Activated naive CD4-positive, alpha-beta T cell treated with anti-CD3 and anti-CD28 coated beads, Interleukin-2, amount 50 U/mL, for 24 hours (primary cell): ENCODE results near the gene SBNO2.

Source experiments
- H3K27ac Mint-ChIP-seq: one replicate; pipeline ENCODE4 v1.8.0; 2021; ENCODE audit warnings: mild to moderate bottlenecking, mixed read lengths
- H3K27me3 Mint-ChIP-seq: one replicate; pipeline ENCODE4 v1.8.0; 2021; ENCODE audit warnings: mixed read lengths
- H3K36me3 Mint-ChIP-seq: one replicate; pipeline ENCODE4 v1.8.0; 2021; ENCODE audit warnings: mixed read lengths
- H3K4me1 Mint-ChIP-seq: one replicate; pipeline ENCODE4 v1.8.0; 2021; ENCODE audit warnings: mixed read lengths
- H3K4me3 Mint-ChIP-seq: one replicate; pipeline ENCODE4 v1.8.0; 2021; ENCODE audit warnings: mild to moderate bottlenecking, mixed read lengths
- H3K9me3 Mint-ChIP-seq: one replicate; pipeline ENCODE4 v1.8.0; 2021; ENCODE audit warnings: mixed read lengths

SBNO2 gene

GRCh38 chr19:1173845-1174809 lies at the start of gene SBNO2:
Gene SBNO2 (minus strand): TSS chr19:1174268. CDS start chr19:1154276, 19,992 bp downstream.
- no peaks in the 10 kb centered on the region for H3K9me3 Mint-ChIP-seq
- H3K27ac Mint-ChIP-seq = peak within 1 kb of the TSS; percentile 88
- H3K27me3 Mint-ChIP-seq = no peaks in the 10 kb centered on the region
- H3K4me3 Mint-ChIP-seq = peak within 1 kb of the TSS; percentile 89
- no peaks in the 10 kb centered on the region for H3K36me3 Mint-ChIP-seq
- peaks cover 26% of the 10 kb centered on the region for H3K4me1 Mint-ChIP-seq

- peaks cover under 1% of the 10 kb centered on the region for H3K4me1 Mint-ChIP-seq
- no peaks in the 10 kb centered on the region for H3K36me3 Mint-ChIP-seq
- H3K27me3 Mint-ChIP-seq = no peaks in the 10 kb centered on the region
Measured at GRCh38 chr19:1223018-1223855, 49.2 kb upstream of the SBNO2 start.

GRCh38 chr19:1222394-1222793 lies 48.3 kb upstream of the SBNO2 start:
- Mint-ChIP-seq H3K4me1 (peaks cover 3% of the 10 kb centered on the region), H3K4me3 (no peak overlapping the region), H3K27me3 (no peaks in the 10 kb centered on the region), H3K27ac (no peak overlapping the region), H3K9me3 (no peaks in the 10 kb centered on the region), H3K36me3 (no peaks in the 10 kb centered on the region)

More at GRCh38 chr19:1223018-1223855, 49.2 kb upstream of the SBNO2 start:
- Mint-ChIP-seq H3K27ac (no peak overlapping the region), H3K9me3 (no peaks in the 10 kb centered on the region), H3K4me3 (no peak overlapping the region)

GRCh38 chr19:1221904-1222255 lies 47.8 kb upstream of the SBNO2 start:
- Mint-ChIP-seq H3K27ac (no peak overlapping the region), H3K9me3 (no peaks in the 10 kb centered on the region), H3K27me3 (no peaks in the 10 kb centered on the region), H3K4me3 (no peak overlapping the region), H3K36me3 (no peaks in the 10 kb centered on the region), H3K4me1 (peaks cover 3% of the 10 kb centered on the region)

- H3K36me3 Mint-ChIP-seq = no peaks in the 10 kb centered on the region
- no peaks in the 10 kb centered on the region for H3K9me3 Mint-ChIP-seq
- H3K4me3 Mint-ChIP-seq = no peak overlapping the region
- no peak overlapping the region for H3K27ac Mint-ChIP-seq
- no peaks in the 10 kb centered on the region for H3K27me3 Mint-ChIP-seq
- peaks cover 3% of the 10 kb centered on the region for H3K4me1 Mint-ChIP-seq
Measured at GRCh38 chr19:1220976-1221903, 47.2 kb upstream of the SBNO2 start.

- Mint-ChIP-seq H3K27ac (no peak overlapping the region), H3K9me3 (no peaks in the 10 kb centered on the region), H3K27me3 (no peaks in the 10 kb centered on the region), H3K4me3 (no peak overlapping the region), H3K36me3 (no peaks in the 10 kb centered on the region), H3K4me1 (peaks cover 3% of the 10 kb centered on the region)
Measured at GRCh38 chr19:1220477-1220930, 46.4 kb upstream of the SBNO2 start.

- Mint-ChIP-seq H3K4me3 (no peak overlapping the region), H3K27ac (no peak overlapping the region), H3K36me3 (no peaks in the 10 kb centered on the region), H3K4me1 (peaks cover 3% of the 10 kb centered on the region), H3K27me3 (no peaks in the 10 kb centered on the region), H3K9me3 (no peaks in the 10 kb centered on the region)
Measured at GRCh38 chr19:1219786-1220476, 45.9 kb upstream of the SBNO2 start.

GRCh38 chr19:1218751-1219567 lies 44.9 kb upstream of the SBNO2 start:
- Mint-ChIP-seq H3K9me3 (no peaks in the 10 kb centered on the region), H3K27me3 (no peaks in the 10 kb centered on the region), H3K36me3 (no peaks in the 10 kb centered on the region), H3K4me3 (no peak overlapping the region), H3K4me1 (peaks cover 7% of the 10 kb centered on the region), H3K27ac (no peak overlapping the region)

GRCh38 chr19:1217366-1217765 lies 43.3 kb upstream of the SBNO2 start:
- H3K27me3 Mint-ChIP-seq = no peaks in the 10 kb centered on the region
- no peak overlapping the region for H3K27ac Mint-ChIP-seq
- H3K36me3 Mint-ChIP-seq = peaks cover 5% of the 10 kb centered on the region
- H3K9me3 Mint-ChIP-seq = no peaks in the 10 kb centered on the region
- H3K4me3 Mint-ChIP-seq = no peak overlapping the region
- H3K4me1 Mint-ChIP-seq = peaks cover 16% of the 10 kb centered on the region

- Mint-ChIP-seq H3K4me3 (no peak overlapping the region), H3K36me3 (peaks cover 5% of the 10 kb centered on the region), H3K4me1 (peaks cover 17% of the 10 kb centered on the region), H3K27me3 (no peaks in the 10 kb centered on the region), H3K9me3 (no peaks in the 10 kb centered on the region), H3K27ac (no peak overlapping the region)
Measured at GRCh38 chr19:1216756-1217155, 42.7 kb upstream of the SBNO2 start.

- H3K9me3 Mint-ChIP-seq = no peaks in the 10 kb centered on the region
- H3K27ac Mint-ChIP-seq = no peak overlapping the region
- peaks cover 5% of the 10 kb centered on the region for H3K36me3 Mint-ChIP-seq
- no peaks in the 10 kb centered on the region for H3K27me3 Mint-ChIP-seq
- H3K4me1 Mint-ChIP-seq = peaks cover 24% of the 10 kb centered on the region
- H3K4me3 Mint-ChIP-seq = no peak overlapping the region
Measured at GRCh38 chr19:1214862-1215731, 41.0 kb upstream of the SBNO2 start.

GRCh38 chr19:1214299-1214861 lies 40.3 kb upstream of the SBNO2 start:
- peak overlapping the region; percentile 76 for H3K4me3 Mint-ChIP-seq
- peak overlapping the region; percentile 94 for H3K27ac Mint-ChIP-seq
- peaks cover 5% of the 10 kb centered on the region for H3K36me3 Mint-ChIP-seq
- H3K27me3 Mint-ChIP-seq = no peaks in the 10 kb centered on the region
- H3K4me1 Mint-ChIP-seq = peaks cover 28% of the 10 kb centered on the region
- no peaks in the 10 kb centered on the region for H3K9me3 Mint-ChIP-seq
